Transverse colon (tissue), 4 donors: ENCODE measurements around the gene KCND2. TPM values are rescaled to one million over a fixed set of nuclear protein-coding genes. Genes with fewer than 3 reads are reported as not detected.

ENCODE experiments used
- DNase-seq: peaks from one replicate; pipeline ENCODE4 v3.0.0-alpha.2; 2019
- H3K27ac ChIP-seq, 4 donors: fragments of 200-600 bp; sonication (generic); 2 replicates each; pipeline ENCODE4 v1.5.1; 2016 to 2018; ENCODE audit warnings: inconsistent platforms in 4 of 4
- H3K27me3 ChIP-seq: fragments of 200-600 bp; sonication (generic); 2 replicates; pipeline ENCODE4 v1.5.1; 2017; ENCODE audit warnings: inconsistent platforms
- H3K36me3 ChIP-seq, 4 donors: fragments of 200-600 bp; sonication (generic); 2 replicates each; pipeline ENCODE4 v1.5.1; 2017 to 2019; ENCODE audit warnings: inconsistent platforms in 4 of 4
- H3K4me1 ChIP-seq, 4 donors: fragments of 200-600 bp; sonication (generic); 2 replicates each; pipeline ENCODE4 v1.5.1; 2017 to 2020; ENCODE audit warnings: inconsistent platforms in 4 of 4
- H3K4me3 ChIP-seq, 4 donors: fragments of 200-600 bp; sonication (generic); 1 replicate in 1 of 4; 2 replicates in 3 of 4; pipeline versions ENCODE4 v1.5.1 to v1.6.1; 2017 to 2019; ENCODE audit warnings: inconsistent platforms in 4 of 4
- H3K9me3 ChIP-seq, 2 donors: fragments of 200-600 bp; sonication (generic); 2 replicates each; pipeline ENCODE4 v1.5.1; 2017 to 2019; ENCODE audit warnings: inconsistent platforms in 2 of 2
- CTCF ChIP-seq, 5 experiments: fragments of 200-600 bp in 3 of 5; fragments of 450-650 bp in 2 of 5; sonication (generic) in 3 of 5; IDR thresholded peaks; 1 replicate in 2 of 5; 2 replicates in 3 of 5; pipeline ENCODE4 v1.5.1; 2016 to 2017; ENCODE audit warnings: antibody characterized with exemption in 5 of 5, inconsistent platforms in 3 of 5, mild to moderate bottlenecking in 2 of 5, moderate library complexity in 1 of 5
- EP300 ChIP-seq: sonication (generic); formaldehyde crosslinking; IDR thresholded peaks from one replicate; pipeline ENCODE4 v1.6.1; 2017; ENCODE audit warnings: antibody characterized with exemption, low read depth
- POLR2A ChIP-seq: fragments of 450-650 bp; IDR thresholded peaks from one replicate; pipeline ENCODE4 v1.6.1; 2016; ENCODE audit warnings: antibody characterized with exemption, mild to moderate bottlenecking, moderate library complexity
- POLR2AphosphoS5 ChIP-seq, 3 donors: sonication (generic); formaldehyde crosslinking; IDR thresholded peaks; one replicate each; pipeline ENCODE4 v1.6.1; 2016; ENCODE audit warnings: antibody characterized with exemption in 3 of 3
- whole genome bisulfite sequencing, 2 donors: methylation state at CpG; one replicate each; pipeline ENCODE4 v1.1.5; 2018; ENCODE audit warnings: low coverage in 1 of 2; 5-methylcytosine and 5-hydroxymethylcytosine counted together
- in situ Hi-C, 4 donors: fragments of 200-750 bp; cut with MboI; loops; one replicate each; pipeline versions ENCODE4 v1.15.0 to v1.15.1; 2017; ENCODE audit warnings: low sequenced_read_pairs in 3 of 4, low pct_ligation_motif_present in 1 of 4, low pct_unique_long_range_greater_than_20kb in 1 of 4
- intact Hi-C: fragments of 100-400 bp; cut with DNase I; formaldehyde crosslinking; loops from one replicate; pipeline ENCODE4 v1.15.1; 2023; ENCODE audit warnings: low total_unique reads
- total RNA-seq, 4 donors: library from RNA; depleted of rRNA; stranded (reverse); fragments of >200 nt; gene quantifications; one replicate each; pipeline ENCODE4 v1.1.0, GENCODE V29; 2016

The KCND2 gene
- total RNA-seq, 4 donors from 2014 or later, result 0.14 to 1.00 (median 0.32) TPM; not detected in 1

GRCh38 chr7:120665068-120665467 is 392.1 kb downstream of the KCND2 start:
- H3K9me3 ChIP-seq, result no peaks in the 10 kb centered on the region
- in situ Hi-C loops (no loop called here), intact Hi-C loops (no loop called here)
- H3K4me1 ChIP-seq, result no peaks in the 10 kb centered on the region
- DNase-seq, result no peak
- H3K27me3 ChIP-seq, result no peaks in the 10 kb centered on the region
- TF ChIP-seq POLR2A (no peak), POLR2AphosphoS5 (IDR thresholded peaks at IDR 0.05) (no peak), CTCF (IDR thresholded peaks at IDR 0.05) (no peak), EP300 (no peak)
- H3K36me3 ChIP-seq, result no peaks in the 10 kb centered on the region
- 60 to 71% methylated on average over 1 of the region's 1 CpG for WGBS, 2 donors
- no peak overlapping the region for H3K27ac ChIP-seq
- H3K4me3 ChIP-seq, result no peak overlapping the region

DNA sequence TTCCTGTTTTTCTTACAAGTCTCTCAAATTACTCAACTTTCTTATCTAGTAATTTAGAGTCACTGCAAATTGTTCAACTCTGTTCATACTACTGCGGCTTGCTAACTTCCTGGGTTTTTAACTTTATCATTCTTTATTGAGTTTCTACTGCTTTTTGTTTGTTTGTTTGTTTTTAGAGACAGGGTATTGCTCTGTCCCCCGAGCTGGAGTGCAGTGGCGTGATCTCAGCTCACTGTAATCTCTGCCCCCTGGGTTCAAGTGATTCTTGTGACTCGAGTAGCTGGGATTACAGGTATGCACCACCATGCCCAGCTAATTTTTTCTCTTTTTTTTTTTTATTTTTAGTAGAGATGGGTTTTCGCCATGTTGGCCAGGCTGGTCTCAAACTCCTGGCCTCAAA is 402.1 kb downstream of the KCND2 start:
- TF ChIP-seq CTCF (IDR thresholded peaks at IDR 0.05), result no peak
- TF ChIP-seq POLR2A, result no peak
- TF ChIP-seq POLR2AphosphoS5 (IDR thresholded peaks at IDR 0.05), result no peak
- no peak for TF ChIP-seq EP300
- no peak for DNase-seq
- no peak overlapping the region for H3K27ac ChIP-seq
- H3K4me3 ChIP-seq, result no peak overlapping the region
- WGBS, 2 donors, result 67 to 69% methylated on average over 5 of the region's 5 CpGs
- H3K9me3 ChIP-seq, result no peaks in the 10 kb centered on the region
- H3K27me3 ChIP-seq, result no peaks in the 10 kb centered on the region
- in situ Hi-C loops, result no loop called here
- no peaks in the 10 kb centered on the region for H3K36me3 ChIP-seq
- intact Hi-C loops, result no loop called here
- H3K4me1 ChIP-seq, result no peaks in the 10 kb centered on the region

DNA sequence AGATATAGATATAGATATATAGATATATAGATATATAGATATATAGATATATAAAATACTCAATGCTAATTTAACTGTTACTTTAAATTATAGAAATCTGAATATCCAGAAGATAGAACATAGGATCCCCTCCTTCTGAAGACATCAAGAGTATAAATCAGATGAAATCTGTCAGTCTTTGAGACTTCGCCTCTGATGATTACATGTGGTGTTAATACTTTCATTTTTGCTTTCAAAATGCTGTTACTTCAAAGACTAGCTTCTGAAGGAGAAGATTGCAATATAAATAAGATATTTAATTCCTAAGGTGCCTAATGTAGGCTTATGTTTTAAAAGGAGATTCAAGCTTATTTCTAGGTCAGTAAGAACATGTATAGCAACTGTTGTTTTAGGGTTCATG is 404.6 kb downstream of the KCND2 start:
- DNase-seq, result no peak
- Histone ChIP-seq H3K36me3 (no peaks in the 10 kb centered on the region), H3K27ac (no peak overlapping the region), H3K4me3 (no peak overlapping the region), H3K27me3 (no peaks in the 10 kb centered on the region), H3K4me1 (no peaks in the 10 kb centered on the region), H3K9me3 (no peaks in the 10 kb centered on the region)
- intact Hi-C loops, result no loop called here
- in situ Hi-C loops, result no loop called here
- 67 to 93% methylated on average over 1 of the region's 1 CpG for WGBS, 2 donors
- TF ChIP-seq POLR2A (no peak), POLR2AphosphoS5 (IDR thresholded peaks at IDR 0.05) (no peak), EP300 (no peak), CTCF (IDR thresholded peaks at IDR 0.05) (no peak)

DNA sequence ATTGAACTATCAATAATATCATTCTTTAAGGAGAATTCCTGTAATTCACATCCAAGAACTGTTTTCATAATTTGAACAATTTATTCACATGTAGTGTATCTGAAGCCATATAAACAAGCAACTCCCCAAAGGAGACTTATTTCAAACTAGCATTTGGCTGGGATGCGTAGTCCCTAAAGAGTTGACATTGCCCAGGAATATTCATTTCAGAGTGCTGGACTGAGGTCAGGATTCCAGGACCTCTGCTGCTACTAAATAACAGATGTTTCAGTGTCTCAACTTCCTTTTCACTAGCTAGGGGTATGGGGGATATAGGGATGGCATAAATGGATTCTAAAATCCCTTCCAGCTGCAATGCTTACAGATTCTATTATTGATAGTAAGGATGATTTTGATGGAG is 408.0 kb downstream of the KCND2 start:
- TF ChIP-seq POLR2AphosphoS5 (IDR thresholded peaks at IDR 0.05) (no peak), POLR2A (no peak), EP300 (no peak), CTCF (IDR thresholded peaks at IDR 0.05) (no peak)
- in situ Hi-C loops, result no loop called here
- H3K27ac ChIP-seq, result no peak overlapping the region
- H3K36me3 ChIP-seq, result no peaks in the 10 kb centered on the region
- intact Hi-C loops, result no loop called here
- no peak overlapping the region for H3K4me3 ChIP-seq
- H3K4me1 ChIP-seq, result no peaks in the 10 kb centered on the region
- H3K9me3 ChIP-seq, result no peaks in the 10 kb centered on the region
- WGBS, 2 donors, result 85 to 89% methylated on average over 1 of the region's 1 CpG
- DNase-seq, result no peak
- H3K27me3 ChIP-seq, result no peaks in the 10 kb centered on the region
